GM19324 (cell line): ENCODE measurements around the gene SND1.
"Not testable (repeated sequence)": the region's sequence is repeated elsewhere in the genome, so short reads cannot be mapped to it uniquely, and the experiment has no call there.

Experiments
- ATAC-seq: cut with Tn5 transposase; IDR thresholded peaks from one replicate; pipeline ENCODE4 v1.9.1; 2021; ENCODE audit warnings: mild to moderate bottlenecking, moderate library complexity; ENCODE audit not compliant: unreplicated experiment, low FRiP score

The SND1 gene

GRCh38 chr7:128100949-128101713 lies 449.1 kb downstream of the SND1 start:
- no peak for ATAC-seq

GRCh38 chr7:128102490-128103291 lies 450.7 kb downstream of the SND1 start:
- no peak for ATAC-seq

GRCh38 chr7:128103498-128104107 lies 451.6 kb downstream of the SND1 start:
- ATAC-seq = peak; percentile 35

- peak; percentile 15 for ATAC-seq
Measured at GRCh38 chr7:128104108-128104742, 452.2 kb downstream of the SND1 start.

- ATAC-seq = no peak
Measured at GRCh38 chr7:128105228-128106022, 453.4 kb downstream of the SND1 start.

DNA sequence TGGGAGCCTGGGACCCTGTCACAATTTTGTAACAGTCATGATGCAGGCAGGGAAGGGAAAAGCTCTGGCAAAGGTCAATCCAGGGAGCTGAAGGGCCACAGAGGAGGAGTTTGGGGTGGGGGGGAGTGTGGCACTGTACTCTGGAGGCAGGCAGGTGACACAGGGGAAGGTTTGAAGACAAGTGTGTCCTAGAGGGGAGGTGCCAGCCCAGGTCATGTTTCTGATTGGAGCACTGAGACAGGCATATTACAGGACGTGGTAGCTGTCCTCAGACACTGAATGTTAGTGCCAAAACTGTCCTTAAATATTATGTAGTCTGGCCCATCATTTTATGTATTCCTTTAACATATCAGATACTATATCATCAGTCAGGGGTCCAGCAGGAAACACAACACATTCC lies 454.8 kb downstream of the SND1 start:
- no peak for ATAC-seq

DNA sequence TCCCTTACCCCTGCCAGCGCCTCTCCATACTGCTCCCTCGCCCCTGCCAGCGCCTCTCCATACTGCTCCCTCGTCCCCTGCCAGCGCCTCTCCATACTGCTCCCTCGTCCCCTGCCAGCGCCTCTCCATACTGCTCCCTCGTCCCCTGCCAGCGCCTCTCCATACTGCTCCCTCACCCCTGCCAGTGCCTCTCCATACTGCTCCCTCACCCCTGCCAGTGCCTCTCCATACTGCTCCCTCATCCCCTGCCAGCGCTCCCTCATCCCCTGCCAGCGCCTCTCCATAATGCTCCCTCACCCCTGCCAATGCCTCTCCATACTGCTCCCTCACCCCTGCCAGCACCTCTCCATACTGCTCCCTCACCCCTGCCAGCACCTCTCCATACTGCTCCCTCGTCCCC lies 455.5 kb downstream of the SND1 start:
- not testable (repeated sequence) for ATAC-seq

DNA sequence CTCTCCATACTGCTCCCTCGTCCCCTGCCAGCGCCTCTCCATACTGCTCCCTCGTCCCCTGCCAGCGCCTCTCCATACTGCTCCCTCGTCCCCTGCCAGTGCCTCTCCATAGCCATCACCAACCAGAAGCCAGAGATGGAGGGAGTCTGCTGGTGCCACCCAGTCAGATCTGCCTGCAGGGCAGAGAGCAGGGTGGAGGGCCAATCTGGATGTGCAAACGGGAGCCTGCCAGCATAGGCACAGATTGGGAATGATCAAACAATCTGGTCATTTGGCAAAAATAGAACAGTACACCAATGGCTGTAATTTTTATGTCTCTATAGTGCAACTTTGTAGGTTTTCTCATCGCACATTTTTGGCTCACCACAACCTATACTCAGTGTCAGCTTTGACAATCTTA lies 456.1 kb downstream of the SND1 start:
- no peak for ATAC-seq

GRCh38 chr7:128108641-128109423 lies 456.8 kb downstream of the SND1 start:
- peak; percentile 83 for ATAC-seq

DNA sequence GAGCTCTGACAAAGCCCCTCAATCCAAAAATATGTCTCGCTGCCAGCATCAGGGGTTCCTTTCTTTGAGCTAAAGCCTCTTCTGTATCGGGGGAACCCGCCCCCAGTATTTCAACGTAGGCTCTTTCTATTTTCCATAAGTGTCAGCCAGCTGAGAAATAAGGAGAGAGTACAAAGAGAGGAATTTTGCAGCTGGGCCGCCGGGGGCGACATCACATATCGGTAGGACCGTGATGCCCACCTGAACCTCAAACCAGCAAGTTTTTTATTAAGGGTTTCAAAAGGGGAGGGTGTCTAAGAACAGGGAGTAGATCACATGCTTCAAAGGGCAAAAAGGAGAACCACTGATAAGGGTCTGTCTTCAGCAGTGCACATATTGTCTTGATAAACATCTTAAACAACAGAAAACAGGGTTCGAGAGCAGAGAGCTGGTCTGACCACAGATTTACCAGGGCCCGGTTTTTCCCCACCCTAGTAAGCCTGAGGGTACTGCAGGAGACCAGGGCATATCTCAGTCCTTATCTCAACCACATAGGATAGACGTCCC lies 457.5 kb downstream of the SND1 start:
- not testable (repeated sequence) for ATAC-seq

DNA sequence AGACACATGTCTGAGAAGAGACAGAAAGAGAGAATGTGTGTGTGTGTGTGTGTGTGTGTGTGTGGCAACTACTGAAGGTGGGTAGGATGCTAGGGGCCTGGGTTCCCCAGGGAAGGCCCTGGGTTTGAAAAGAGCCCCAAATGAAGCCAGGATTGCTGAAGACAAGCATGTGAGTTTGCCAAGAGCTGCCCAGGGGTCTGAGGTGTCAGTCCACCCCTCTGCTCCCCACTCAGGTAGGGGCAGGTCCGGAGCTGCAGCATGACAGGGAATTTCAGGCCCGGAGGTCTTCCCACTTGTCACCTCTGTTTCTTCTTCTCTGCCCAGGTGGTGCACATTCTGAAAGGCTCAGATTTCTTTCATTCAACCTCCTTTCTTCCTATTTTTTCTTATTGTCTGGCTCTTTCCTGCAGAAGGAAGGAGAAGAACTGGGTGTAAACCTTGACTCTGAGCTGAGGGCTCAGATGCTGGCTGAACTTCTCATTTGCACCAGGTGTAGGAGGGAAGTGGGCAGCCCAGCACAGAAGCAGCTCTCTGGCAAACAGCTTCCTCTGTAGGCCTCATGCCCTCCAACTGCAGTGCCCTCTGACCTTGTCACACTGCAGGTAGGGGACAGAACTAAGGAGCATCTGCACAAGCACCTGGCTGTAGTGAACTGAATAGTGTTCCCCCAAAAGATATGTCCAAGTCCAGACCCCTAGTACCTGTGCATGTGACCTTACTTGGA lies 458.8 kb downstream of the SND1 start:
- ATAC-seq = no peak

- no peak for ATAC-seq
Measured at GRCh38 chr7:128112018-128112780, 460.2 kb downstream of the SND1 start.

GRCh38 chr7:128112781-128113221 lies 460.8 kb downstream of the SND1 start:
- no peak for ATAC-seq

- no peak for ATAC-seq
Measured at GRCh38 chr7:128113839-128114238, 461.8 kb downstream of the SND1 start.

DNA sequence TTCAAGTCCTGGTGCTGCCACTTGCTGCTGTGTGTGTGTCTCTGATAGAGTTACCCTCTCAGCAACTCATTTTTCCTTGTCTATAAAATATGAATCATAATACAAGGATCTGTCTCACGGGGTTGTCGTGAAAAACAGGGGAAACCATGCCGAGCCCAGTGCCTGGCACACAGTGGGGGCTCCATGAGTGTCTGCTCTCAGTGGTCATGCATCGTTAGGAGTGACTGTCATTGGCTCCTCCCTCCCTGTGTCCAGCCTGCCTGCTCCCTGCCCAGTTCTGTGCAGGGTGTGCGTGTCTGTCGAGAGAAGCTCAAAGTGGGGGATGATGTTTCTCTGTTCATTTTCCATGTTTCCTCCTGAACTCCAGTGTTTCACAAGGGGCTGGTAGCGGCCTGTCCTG lies 462.8 kb downstream of the SND1 start:
- no peak for ATAC-seq

DNA sequence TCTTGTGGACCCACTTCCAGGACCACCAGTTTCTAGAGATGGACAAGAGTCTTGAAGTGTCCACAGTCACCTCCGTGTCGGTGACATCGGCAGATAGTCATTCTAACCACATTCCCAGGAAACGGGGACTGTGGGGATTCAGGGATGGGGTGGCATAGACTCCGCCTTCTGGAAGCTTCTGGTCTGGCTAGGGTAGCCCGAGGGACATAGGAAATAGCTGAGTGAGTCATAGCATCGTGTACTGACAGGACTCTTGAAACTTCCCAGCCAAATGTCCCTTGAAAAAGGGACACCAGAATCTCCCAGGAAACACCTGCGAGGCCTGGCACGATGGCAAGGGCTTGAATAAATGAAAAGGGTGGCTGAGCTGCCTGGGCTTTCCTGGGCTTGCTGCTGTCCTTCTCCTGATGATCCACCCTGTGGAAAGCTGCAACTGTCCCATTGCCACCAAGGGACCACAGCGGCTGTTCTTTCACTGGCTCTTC lies 463.4 kb downstream of the SND1 start:
- ATAC-seq = no peak
